DOHH2 (cell line): ENCODE data around the gene NPY1R.

Experiments
- H3F3A ChIP-seq: fragments of 200-600 bp; sonication (generic), shearing (Covaris generic); 2 replicates; pipeline ENCODE4 v1.6.0; 2016; ENCODE audit warnings: antibody characterized with exemption, mild to moderate bottlenecking; ENCODE audit not compliant: control insufficient read depth, insufficient read depth
- H3K27ac ChIP-seq: fragments of 200-600 bp; sonication (generic); 2 replicates; pipeline ENCODE4 v1.5.1; 2014; ENCODE audit warnings: low read depth, mild to moderate bottlenecking, low read length, moderate library complexity
- H3K27me3 ChIP-seq: fragments of 200-600 bp; sonication (generic); 2 replicates; pipeline ENCODE4 v1.6.1; 2014; ENCODE audit warnings: mild to moderate bottlenecking, low read length, mixed read lengths; ENCODE audit not compliant: control insufficient read depth
- H3K36me3 ChIP-seq: fragments of 200-600 bp; sonication (generic); 2 replicates; pipeline ENCODE4 v1.6.1; 2014; ENCODE audit warnings: mild to moderate bottlenecking, low read length, moderate library complexity, mixed read lengths; ENCODE audit not compliant: control insufficient read depth
- H3K4me1 ChIP-seq: fragments of 200-600 bp; sonication (generic); 2 replicates; pipeline ENCODE4 v1.6.1; 2014; ENCODE audit warnings: mild to moderate bottlenecking, low read length, mixed read lengths; ENCODE audit not compliant: control insufficient read depth
- H3K4me2 ChIP-seq: fragments of 200-600 bp; sonication (generic); 2 replicates; pipeline ENCODE4 v1.6.0; 2014; ENCODE audit warnings: mild to moderate bottlenecking, low read length, moderate library complexity
- H3K4me3 ChIP-seq: fragments of 200-600 bp; sonication (generic); 2 replicates; pipeline ENCODE4 v1.5.1; 2014; ENCODE audit warnings: mild to moderate bottlenecking, low read length, mixed read lengths
- H3K79me2 ChIP-seq: fragments of 200-600 bp; sonication (generic); 2 replicates; pipeline ENCODE4 v1.6.1; 2014; ENCODE audit warnings: mild to moderate bottlenecking, low read length, mixed read lengths; ENCODE audit not compliant: control insufficient read depth
- H3K9me2 ChIP-seq: fragments of 200-600 bp; sonication (generic); replicated peaks from 2 replicates; pipeline ENCODE4 v1.6.1; 2014; ENCODE audit warnings: mild to moderate bottlenecking, low read length, mixed read lengths; ENCODE audit not compliant: control insufficient read depth
- H3K9me3 ChIP-seq: fragments of 200-600 bp; sonication (generic); 2 replicates; pipeline ENCODE4 v1.6.1; 2014; ENCODE audit warnings: antibody characterized with exemption, low read length, mixed read lengths; ENCODE audit not compliant: control insufficient read depth, insufficient read depth
- H4K20me1 ChIP-seq: fragments of 200-600 bp; sonication (generic); 2 replicates; pipeline ENCODE4 v1.6.0; 2014; ENCODE audit warnings: low read depth, mild to moderate bottlenecking, antibody characterized with exemption, low read length, moderate library complexity; ENCODE audit not compliant: control insufficient read depth, insufficient read depth
- CTCF ChIP-seq: fragments of 200-600 bp; sonication (generic); IDR thresholded peaks from one replicate; pipeline ENCODE4 v1.5.1; 2014; ENCODE audit warnings: antibody characterized with exemption, mild to moderate bottlenecking, low read depth, low read length; ENCODE audit not compliant: poor library complexity, severe bottlenecking
- EZH2phosphoT487 ChIP-seq: fragments of 200-600 bp; sonication (generic); IDR thresholded peaks from 2 replicates; pipeline ENCODE4 v1.6.1; 2017; ENCODE audit warnings: borderline replicate concordance, mild to moderate bottlenecking, antibody characterized with exemption, low read length, moderate library complexity, mixed read lengths

Gene NPY1R

GRCh38 chr4:163274861-163275260 lies 57.5 kb downstream of the NPY1R start:
- TF ChIP-seq CTCF (no peak), EZH2phosphoT487 (no peak)
- Histone ChIP-seq H3F3A (no peaks in the 10 kb centered on the region), H3K9me2 (no peaks in the 10 kb centered on the region), H3K4me1 (no peaks in the 10 kb centered on the region), H3K4me2 (no peak overlapping the region), H3K4me3 (no peak overlapping the region), H3K9me3 (no peaks in the 10 kb centered on the region), H3K27ac (no peak overlapping the region), H3K36me3 (no peaks in the 10 kb centered on the region), H3K27me3 (no peaks in the 10 kb centered on the region), H4K20me1 (no peaks in the 10 kb centered on the region), H3K79me2 (no peaks in the 10 kb centered on the region)
